Measurements from ENCODE around the gene CLSTN2. TPM values are rescaled to one million over a fixed set of nuclear protein-coding genes. Genes with fewer than 3 reads are reported as not detected.

Gene CLSTN2
- total RNA-seq, 1 experiment from 2014 or later, result 0.02 TPM

DNA sequence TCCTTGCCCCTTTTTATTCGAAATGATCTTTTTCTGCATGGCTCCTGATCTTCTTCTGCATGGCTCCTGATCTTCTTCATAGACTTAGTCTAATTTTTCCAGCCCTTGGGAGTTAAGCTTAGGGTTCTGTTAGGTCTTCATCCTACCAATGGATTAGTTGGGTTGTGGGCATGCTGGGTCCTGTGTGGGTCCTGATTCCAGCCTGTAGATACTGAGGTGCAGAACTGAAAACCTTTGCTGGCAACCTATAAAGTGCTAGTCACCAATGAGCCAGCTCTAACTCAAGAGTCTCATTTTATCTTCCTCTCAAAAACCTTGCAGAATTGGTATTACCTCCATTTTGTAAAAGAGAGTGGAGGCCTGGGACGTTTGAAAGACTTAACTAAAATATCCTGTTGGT lies 229.2 kb downstream of the CLSTN2 start (continued):
- no peak for TF ChIP-seq ZNF274 (IDR thresholded peaks at IDR 0.05; ENCODE audit: low read depth, low read length)

GRCh38 chr3:140164922-140165590 lies 230.1 kb downstream of the CLSTN2 start:
- Histone ChIP-seq H3K9me2 (ENCODE audit: insufficient read depth) (no peaks in the 10 kb centered on the region), H3K4me1 (ENCODE audit: control insufficient read depth in 1 of 2, insufficient read depth in 2 of 2, low read length in 2 of 2) (no peaks in the 10 kb centered on the region), H3K9ac (ENCODE audit: low read length) (no peak overlapping the region), H2AFZ (ENCODE audit: low read depth, low read length, poor library complexity, severe bottlenecking) (no peak overlapping the region), H3K27ac (ENCODE audit: low read depth, low read length) (no peak overlapping the region), H3K4me2 (ENCODE audit: low read length) (no peak overlapping the region), H3K9me3 (ENCODE audit: control insufficient read depth in 1 of 2, insufficient read depth in 1 of 2, low read depth in 1 of 2, low read length in 2 of 2) (no peaks in the 10 kb centered on the region), H3K79me2 (ENCODE audit: insufficient read depth, low read length) (no peaks in the 10 kb centered on the region), H4K20me1 (ENCODE audit: insufficient read depth) (no peaks in the 10 kb centered on the region), H3K4me3 (replicated peaks in 1 of 2; ENCODE audit: low read depth in 1 of 2, low read length in 2 of 2) (no peak overlapping the region), H3K36me3 (ENCODE audit: control insufficient read depth in 1 of 2, insufficient read depth in 2 of 2, low read length in 2 of 2) (no peaks in the 10 kb centered on the region), H3K27me3 (ENCODE audit: insufficient read depth, low read length) (peaks cover 31% of the 10 kb centered on the region)
- no TSS peak for BruUV-seq (replicated peaks)
- CTCF ChIA-PET, result no interaction called here
- RAD21 ChIA-PET (ENCODE audit: low non-redundant PET in 1 of 2, low total read pairs in 2 of 2, uncharacterized antibody in 2 of 2, unreplicated experiment in 2 of 2), result no interaction called here
- POLR2A ChIA-PET, result no interaction called here
- TF ChIP-seq JUND (IDR thresholded peaks at IDR 0.05), result no peak
- no peak for TF ChIP-seq EGR1 (IDR thresholded peaks at IDR 0.05; ENCODE audit: low read depth)
- TF ChIP-seq, protein P1, sequence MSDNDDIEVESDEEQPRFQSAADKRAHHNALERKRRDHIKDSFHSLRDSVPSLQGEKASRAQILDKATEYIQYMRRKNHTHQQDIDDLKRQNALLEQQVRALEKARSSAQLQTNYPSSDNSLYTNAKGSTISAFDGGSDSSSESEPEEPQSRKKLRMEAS (IDR thresholded peaks at IDR 0.05), result no peak
- no peak for TF ChIP-seq CBX3 (IDR thresholded peaks at IDR 0.05; ENCODE audit: low read depth)
- TF ChIP-seq SIN3A (IDR thresholded peaks at IDR 0.05; ENCODE audit: low read depth), result no peak
- TF ChIP-seq SP1 (IDR thresholded peaks at IDR 0.05; ENCODE audit: low read depth), result no peak
- no peak for TF ChIP-seq ZNF274 (IDR thresholded peaks at IDR 0.05; ENCODE audit: low read depth, low read length)
- TF ChIP-seq CEBPB (IDR thresholded peaks at IDR 0.05; ENCODE audit: low read depth), result no peak
- no peak for TF ChIP-seq POLR2A (IDR thresholded peaks at IDR 0.05; ENCODE audit: borderline replicate concordance, extremely low read depth, insufficient read depth, insufficient read length)
- TF ChIP-seq, protein P2, sequence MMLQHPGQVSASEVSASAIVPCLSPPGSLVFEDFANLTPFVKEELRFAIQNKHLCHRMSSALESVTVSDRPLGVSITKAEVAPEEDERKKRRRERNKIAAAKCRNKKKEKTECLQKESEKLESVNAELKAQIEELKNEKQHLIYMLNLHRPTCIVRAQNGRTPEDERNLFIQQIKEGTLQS (IDR thresholded peaks at IDR 0.05), result no peak
- TF ChIP-seq POLR2AphosphoS5 (IDR thresholded peaks at IDR 0.05; ENCODE audit: low read depth, low read length), result no peak
- TF ChIP-seq YY1 (IDR thresholded peaks at IDR 0.05; ENCODE audit: extremely low read depth, insufficient replicate concordance, low read depth, low read length), result no peak
- TF ChIP-seq SRF (IDR thresholded peaks at IDR 0.05; ENCODE audit: low read depth), result no peak
- no peak for TF ChIP-seq RAD21 (IDR thresholded peaks at IDR 0.05; ENCODE audit: low read depth)
- no peak for TF ChIP-seq TCF7L2 (IDR thresholded peaks at IDR 0.05; ENCODE audit: borderline replicate concordance, extremely low read depth, insufficient read depth, insufficient read length)
- no peak for TF ChIP-seq ZFX (IDR thresholded peaks at IDR 0.05)
- DNase-seq (ENCODE audit: low read depth, low spot score) (no peak), ATAC-seq (no peak)
- intact Hi-C loops (cut with micrococcal nuclease), result no loop called here

Data from HCT116 (cell line).